ENCODE measurements around the gene MSX2.

MSX2 gene

DNA sequence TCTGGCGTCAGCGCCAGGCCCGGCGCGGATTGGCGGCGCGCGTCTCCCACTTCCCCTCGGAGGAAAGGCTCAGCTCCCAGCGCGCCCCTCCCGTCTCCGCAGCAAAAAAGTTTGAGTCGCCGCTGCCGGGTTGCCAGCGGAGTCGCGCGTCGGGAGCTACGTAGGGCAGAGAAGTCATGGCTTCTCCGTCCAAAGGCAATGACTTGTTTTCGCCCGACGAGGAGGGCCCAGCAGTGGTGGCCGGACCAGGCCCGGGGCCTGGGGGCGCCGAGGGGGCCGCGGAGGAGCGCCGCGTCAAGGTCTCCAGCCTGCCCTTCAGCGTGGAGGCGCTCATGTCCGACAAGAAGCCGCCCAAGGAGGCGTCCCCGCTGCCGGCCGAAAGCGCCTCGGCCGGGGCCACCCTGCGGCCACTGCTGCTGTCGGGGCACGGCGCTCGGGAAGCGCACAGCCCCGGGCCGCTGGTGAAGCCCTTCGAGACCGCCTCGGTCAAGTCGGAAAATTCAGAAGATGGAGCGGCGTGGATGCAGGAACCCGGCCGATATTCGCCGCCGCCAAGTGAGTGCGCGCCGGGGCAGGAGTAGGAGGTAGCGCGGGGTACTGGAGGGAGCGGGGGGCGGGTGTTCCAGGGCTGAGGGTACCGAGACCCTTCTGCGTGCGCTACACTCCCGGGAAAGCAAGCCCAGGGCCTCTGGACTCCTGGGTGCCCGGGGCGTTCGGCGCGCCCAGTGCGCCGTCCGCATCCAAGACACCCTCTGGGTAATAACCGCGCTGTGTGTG is at the start of gene MSX2:
MSX2 (plus strand) TSS at position 99 of the 777 bp plus-strand sequence; CDS start at position 177, 78 bp downstream.
- DNase-seq (ENCODE audit: low spot score), result peak; percentile 57

GRCh38 chr5:174675110-174675509 is 49.3 kb upstream of the MSX2 start:
- DNase-seq (ENCODE audit: low spot score), result no peak

- no peak for DNase-seq (ENCODE audit: low spot score)
Measured at GRCh38 chr5:174675916-174676315, 48.5 kb upstream of the MSX2 start.

GRCh38 chr5:174678107-174678506 is 46.3 kb upstream of the MSX2 start:
- DNase-seq (ENCODE audit: low spot score), result no peak

- no peak for DNase-seq (ENCODE audit: low spot score)
Measured at GRCh38 chr5:174680901-174681565, 43.3 kb upstream of the MSX2 start.

DNA sequence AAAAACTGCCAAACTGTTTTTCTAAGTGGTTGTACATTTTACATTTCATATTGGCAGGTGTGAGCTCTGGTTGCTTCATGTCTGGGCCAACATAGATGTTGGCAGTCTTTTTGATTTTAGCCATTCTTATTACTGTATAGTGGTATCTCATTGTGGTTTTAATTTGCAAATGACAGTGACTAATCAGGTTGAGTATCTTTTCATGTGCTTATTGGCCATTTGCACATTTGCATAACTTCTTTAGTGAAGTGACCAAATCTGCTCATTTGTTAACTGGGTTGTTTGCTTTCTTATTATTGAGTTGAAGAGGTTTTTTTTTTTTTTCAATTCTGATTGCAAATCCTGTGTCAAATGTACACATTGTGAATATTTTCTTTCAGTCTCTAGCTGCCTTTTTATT is 36.9 kb upstream of the MSX2 start:
- no peak for DNase-seq (ENCODE audit: low spot score)

DNA sequence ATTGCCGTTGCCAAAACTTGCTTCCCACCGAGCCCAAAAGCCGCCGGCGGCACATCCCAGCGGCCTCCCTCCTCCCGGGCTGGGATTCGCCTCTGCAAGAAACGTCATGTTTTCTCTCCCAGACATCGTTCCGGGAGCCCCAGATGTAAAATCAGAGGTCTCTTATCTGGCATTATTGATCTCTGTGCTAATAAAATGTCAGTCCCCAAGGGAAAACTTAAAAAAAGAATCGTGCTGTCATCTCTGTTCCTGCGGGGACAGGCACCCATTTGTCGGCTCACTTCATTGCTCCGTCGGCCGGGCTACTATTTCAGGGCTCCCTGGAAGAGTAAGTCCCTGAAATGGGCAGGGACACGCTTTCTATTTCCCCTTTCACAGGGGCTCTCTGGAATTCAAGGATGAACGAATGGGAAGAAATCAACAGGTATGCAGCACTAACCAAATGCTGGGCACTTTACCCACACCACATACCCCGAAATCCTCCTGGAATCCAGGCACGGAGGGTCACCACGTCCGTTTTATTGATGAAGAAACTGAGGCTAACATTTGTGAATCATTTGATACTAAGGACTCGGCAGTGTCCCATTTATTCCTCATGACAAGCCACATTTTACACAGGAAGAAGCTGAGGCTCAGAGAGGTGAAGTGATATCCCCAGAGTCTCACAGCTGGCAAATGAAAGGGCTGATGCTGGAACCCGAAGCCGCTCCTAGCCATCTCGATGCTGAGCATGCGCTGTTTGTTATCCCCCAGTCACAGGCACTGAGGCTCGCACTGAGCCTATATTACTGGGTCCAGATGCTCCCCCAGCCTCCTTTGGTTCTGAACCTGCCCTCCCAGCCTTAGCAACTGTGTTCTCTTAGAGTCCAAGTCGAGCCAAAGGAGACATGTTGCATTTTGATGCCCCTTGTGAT is 35.7 kb upstream of the MSX2 start:
- no peak for DNase-seq (ENCODE audit: low spot score)

DNA sequence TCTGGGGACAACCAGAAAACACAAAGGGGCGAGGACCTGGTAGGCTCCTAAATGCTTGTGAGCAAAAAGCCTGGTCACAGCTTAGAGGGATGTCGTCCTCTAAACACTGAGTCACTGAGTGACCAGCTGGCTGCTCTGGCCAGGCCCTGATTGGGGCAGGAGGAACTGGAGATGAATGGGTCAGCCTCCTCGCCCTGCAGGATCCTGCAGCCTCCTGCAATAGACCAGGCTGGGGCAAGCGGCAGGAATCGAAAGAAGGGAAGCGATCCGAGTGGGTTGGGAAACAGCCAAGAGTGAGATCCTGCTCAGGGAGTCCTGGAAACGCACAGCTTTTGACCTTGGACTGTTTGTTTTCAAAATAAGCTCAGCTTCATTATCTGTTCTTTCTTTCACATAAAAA is 34.1 kb upstream of the MSX2 start:
- no peak for DNase-seq (ENCODE audit: low spot score)

GRCh38 chr5:174692381-174692780 is 32.0 kb upstream of the MSX2 start:
- no peak for DNase-seq (ENCODE audit: low spot score)

DNA sequence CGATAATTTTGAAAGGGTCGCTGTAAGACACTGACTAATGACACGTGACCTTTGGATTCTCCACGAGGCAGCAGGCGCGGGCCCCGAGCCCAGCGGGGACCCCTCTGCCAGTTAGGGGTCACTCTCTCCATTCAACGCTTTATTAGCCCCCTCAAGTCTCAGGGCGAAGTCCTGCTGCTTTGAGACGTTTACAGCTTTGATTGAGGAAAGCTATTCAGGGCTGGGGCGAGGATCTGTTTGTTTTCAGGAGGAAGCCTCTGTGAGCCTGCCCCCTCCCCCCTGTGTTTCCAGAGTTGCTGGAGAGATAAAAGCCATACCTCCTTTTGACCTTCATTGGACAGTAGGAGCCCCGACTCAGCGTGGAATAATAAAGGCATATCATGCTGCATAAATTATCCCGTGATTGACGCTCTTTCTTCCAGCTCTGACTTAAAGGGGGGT is 31.4 kb upstream of the MSX2 start:
- DNase-seq (ENCODE audit: low spot score), result no peak

DNA sequence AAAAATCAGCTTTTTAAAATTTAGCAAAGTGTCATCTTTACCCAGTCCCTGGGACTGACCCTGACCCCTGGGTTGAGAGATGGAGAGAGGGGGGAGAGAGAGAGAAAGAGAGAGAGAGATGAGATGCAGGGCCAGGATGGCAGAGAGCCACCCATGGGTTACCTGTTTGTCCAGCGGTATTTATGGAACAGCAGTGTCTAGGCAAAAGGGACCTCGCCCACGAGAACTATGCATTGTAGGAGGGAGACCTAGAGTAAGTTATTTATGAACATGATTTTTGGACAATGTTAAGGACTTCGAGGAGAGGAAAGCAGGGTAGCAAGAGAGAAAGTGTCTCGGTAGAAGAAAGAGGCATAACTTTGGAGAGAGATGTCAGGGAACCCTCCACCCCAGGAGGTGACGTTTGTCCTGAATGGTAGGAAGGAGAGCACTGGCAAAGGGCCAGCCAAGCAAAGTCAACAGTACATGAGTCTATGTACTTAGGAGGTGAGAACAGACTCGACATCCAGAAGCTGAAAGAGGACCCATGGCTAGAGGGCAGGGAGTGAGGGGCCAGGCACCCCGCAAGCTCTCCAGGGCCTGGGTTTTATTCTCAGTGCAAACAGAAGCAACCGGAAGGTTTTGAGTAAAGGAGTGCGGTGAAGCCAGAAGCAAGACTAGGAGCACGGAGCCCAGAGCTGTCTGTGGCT is 30.5 kb upstream of the MSX2 start:
- no peak for DNase-seq (ENCODE audit: low spot score)

DNA sequence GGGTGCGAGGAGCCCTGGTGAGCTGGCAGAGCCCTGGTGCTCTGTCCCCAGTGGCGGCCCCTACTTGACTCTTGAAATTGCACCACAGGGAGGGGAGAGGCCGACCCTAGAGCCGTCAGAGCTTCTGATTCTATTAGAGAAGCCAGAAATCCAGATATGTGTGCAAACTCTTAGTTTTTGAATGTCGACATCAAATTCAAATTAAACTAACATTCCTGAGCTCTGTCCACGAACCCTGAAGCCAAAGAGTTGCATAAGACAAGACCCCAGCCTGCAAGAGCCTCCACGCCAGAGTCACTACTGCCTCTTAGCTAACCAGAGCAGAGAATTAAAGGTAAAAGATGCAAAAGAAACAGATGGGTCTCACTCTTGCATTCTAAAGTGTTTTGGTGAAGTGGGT is 29.8 kb upstream of the MSX2 start:
- no peak for DNase-seq (ENCODE audit: low spot score)

GRCh38 chr5:174698156-174698555 is 26.2 kb upstream of the MSX2 start:
- DNase-seq (ENCODE audit: low spot score), result no peak

GRCh38 chr5:174699131-174699530 is 25.3 kb upstream of the MSX2 start:
- no peak for DNase-seq (ENCODE audit: low spot score)

DNA sequence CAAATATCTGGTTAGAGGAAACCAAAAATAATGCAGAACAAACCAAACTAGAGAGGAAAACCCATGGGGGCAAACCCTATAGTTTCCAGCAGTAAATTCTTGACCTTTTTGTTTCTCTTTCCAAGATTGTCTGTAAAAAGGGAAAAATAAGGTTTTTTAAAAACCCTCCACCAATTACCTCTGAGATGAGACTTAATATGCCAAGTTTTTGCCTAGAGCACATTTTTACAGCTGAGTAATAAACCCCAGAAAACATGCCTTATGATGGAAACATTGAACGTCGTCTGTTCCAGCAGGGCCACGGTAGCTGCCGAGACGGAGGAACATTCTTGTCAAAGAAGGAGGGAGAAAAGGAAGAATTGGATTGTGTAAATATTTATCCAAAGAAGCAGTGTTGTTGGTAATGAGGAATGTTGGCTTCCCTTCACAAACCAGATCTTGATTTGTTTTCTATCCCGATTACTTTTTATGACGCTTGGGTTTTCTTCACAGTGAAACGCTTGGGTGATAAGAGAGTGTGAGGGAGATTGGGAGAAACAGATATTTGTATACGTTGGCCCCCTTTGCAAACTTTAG is 17.3 kb upstream of the MSX2 start:
- DNase-seq (ENCODE audit: low spot score), result no peak

DNA sequence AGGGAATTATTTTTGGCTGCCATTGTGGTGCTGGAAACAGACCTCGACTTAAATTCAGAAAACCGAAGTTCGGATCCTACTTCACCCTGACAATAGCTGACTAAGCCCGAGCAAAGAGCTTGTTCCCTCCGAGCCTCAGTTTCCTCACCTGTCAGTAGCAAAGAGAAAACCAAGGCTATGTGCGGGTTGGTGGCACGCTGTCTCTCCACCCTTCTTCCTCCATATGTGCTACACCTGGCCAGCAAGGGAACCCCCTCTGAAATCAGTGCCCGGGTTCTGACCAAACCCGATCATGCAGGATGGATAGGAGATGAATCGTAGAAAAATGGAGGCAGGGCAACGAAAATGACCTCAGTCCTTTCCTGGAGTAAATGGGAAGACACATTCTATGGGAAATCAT is 16.7 kb upstream of the MSX2 start:
- DNase-seq (ENCODE audit: low spot score), result no peak

DNA sequence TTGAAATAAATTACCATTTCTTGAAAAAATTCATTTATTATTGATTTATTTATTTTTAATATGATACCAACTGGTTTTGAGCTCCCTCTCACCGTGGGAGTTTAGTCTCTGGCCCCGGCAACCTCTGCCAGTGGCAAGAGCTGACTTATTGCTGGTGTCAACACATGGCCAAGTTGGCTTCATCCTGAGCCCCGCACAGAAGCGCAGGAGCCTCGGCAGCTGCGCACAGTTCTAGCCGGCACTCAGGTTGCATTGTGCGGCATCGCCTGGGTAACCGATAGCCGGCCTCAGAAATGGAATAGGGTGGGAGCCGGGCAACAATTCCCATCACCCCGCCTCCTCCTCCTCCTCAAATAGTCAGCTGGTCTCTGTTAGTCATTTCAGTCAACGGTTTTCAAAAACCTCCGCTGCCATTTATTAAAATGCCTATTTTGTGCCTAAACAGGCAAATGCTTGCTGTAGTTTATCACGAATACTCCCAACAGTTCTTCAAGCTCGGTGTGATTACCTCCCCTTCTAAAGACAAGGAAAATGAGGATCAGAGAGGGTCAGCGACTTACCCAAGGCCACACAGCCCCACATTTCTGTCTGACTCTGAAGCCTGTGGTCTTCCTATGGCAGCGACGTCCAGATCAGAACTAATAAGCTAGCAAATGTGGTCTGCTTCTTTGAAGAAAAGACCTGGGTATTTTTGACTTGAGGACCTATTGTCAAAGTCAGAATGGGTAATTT is 15.7 kb upstream of the MSX2 start:
- DNase-seq (ENCODE audit: low spot score), result no peak

DNA sequence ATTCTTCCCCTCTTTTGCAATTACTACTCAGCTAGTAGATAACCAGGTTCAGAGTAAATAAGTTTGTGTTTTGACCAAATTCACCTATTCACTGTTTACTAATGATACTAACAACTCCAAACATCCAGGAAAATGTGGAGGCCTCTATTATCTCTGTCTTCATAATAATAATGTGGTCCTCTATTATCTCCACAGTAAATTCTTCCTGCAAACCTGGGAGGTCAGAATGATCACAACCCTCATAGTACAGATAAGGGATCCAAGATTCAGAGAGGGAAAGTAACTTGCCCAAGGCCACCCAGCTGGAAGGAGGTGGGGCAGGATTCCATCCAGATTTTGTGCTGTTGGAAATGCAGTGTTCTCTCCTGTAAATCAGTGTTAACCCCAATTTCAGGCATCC is 9.6 kb upstream of the MSX2 start:
- no peak for DNase-seq (ENCODE audit: low spot score)

- DNase-seq (ENCODE audit: low spot score), result no peak
Measured at GRCh38 chr5:174715804-174716203, 8.6 kb upstream of the MSX2 start.

DNA sequence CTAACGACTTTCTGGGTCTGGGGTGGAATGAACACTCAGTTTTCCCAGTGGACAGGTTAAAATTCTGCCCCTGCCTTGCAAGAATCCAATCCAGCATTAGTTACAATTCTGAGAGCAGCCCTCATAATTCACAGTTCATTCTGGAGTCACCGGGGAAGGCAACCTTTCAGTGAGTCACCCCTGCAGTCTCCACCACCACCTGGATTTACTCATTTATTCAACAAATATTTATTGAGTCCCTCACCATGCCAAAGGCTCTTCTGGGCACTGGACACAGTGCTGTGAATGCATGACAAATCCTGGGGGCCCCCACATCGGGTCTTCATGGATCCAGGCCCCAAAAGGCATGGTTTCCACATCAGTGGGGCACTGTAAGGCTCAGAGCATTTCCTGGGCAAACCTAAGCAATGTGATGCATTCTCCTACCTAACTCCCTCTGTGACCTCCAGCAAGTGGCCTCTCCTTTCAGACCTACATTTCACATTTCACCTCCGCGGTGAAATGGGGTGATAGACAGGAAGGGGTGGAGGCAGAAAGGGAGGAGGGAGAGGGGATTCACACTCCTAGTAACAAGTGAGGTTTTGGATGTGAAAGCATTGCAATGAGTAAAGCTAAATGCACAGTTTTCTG is 6.4 kb upstream of the MSX2 start:
- no peak for DNase-seq (ENCODE audit: low spot score)

Measured in HuH-7.5 (cell line).